ENCODE data around the gene RASL12. TPM values are rescaled to one million over a fixed set of nuclear protein-coding genes. Genes with fewer than 3 reads are reported as not detected.
"Not testable (repeated sequence)": the region's sequence is repeated elsewhere in the genome, so short reads cannot be mapped to it uniquely, and the experiment has no call there.

RASL12 gene
- total RNA-seq, 2 donors from 2014 or later, result 56.3 to 124 TPM

DNA sequence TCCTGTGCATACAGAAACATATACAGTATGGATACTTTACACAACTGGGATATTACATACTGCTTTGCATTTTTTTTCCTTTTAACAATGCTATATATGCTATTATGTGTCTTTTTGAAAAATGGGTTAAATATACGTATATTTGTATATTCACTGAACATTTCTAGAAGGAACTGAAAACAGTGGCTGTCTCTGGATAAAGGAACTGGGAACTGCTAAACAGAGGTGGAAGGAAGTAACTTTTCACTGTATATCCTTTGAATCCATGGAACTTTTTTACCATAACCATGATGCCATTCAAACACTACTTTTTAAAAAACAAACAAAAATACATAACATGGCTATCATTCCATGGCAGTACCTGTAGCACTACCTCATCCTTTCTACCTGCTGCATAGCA is 40.2 kb downstream of the RASL12 start:
- 83% methylated on average over 1 of the region's 1 CpG for WGBS
- intact Hi-C loops (cut with DNase I), result no loop called here
- Histone ChIP-seq H3K4me3 (no peak overlapping the region), H3K9me3 (no peaks in the 10 kb centered on the region), H3K27me3 (replicated peaks; ENCODE audit: insufficient read depth) (no peaks in the 10 kb centered on the region), H3K27ac (no peak overlapping the region), H3K4me1 (replicated peaks) (peaks cover 6% of the 10 kb centered on the region), H3K36me3 (no peaks in the 10 kb centered on the region)
- no peak for TF ChIP-seq POLR2AphosphoS5 (IDR thresholded peaks at IDR 0.05)
- no peak for TF ChIP-seq POLR2A (IDR thresholded peaks at IDR 0.05)
- TF ChIP-seq CTCF (IDR thresholded peaks at IDR 0.05), result no peak
- DNase-seq (ENCODE audit: low spot score), result no peak

- H3K27me3 ChIP-seq (replicated peaks; ENCODE audit: insufficient read depth), result no peaks in the 10 kb centered on the region
- no peak for DNase-seq (ENCODE audit: low spot score)
- TF ChIP-seq CTCF (IDR thresholded peaks at IDR 0.05) (no peak), POLR2A (IDR thresholded peaks at IDR 0.05) (no peak), POLR2AphosphoS5 (IDR thresholded peaks at IDR 0.05) (no peak)
- 89% methylated on average over 6 of the region's 6 CpGs for WGBS
- no peaks in the 10 kb centered on the region for H3K36me3 ChIP-seq
- H3K4me1 ChIP-seq (replicated peaks), result peaks cover 6% of the 10 kb centered on the region
- H3K9me3 ChIP-seq, result no peaks in the 10 kb centered on the region
- intact Hi-C loops (cut with DNase I), result no loop called here
- H3K4me3 ChIP-seq, result no peak overlapping the region
- H3K27ac ChIP-seq, result no peak overlapping the region
These were observed 41.0 kb downstream of the RASL12 start for GRCh38 chr15:65026756-65027155.

DNA sequence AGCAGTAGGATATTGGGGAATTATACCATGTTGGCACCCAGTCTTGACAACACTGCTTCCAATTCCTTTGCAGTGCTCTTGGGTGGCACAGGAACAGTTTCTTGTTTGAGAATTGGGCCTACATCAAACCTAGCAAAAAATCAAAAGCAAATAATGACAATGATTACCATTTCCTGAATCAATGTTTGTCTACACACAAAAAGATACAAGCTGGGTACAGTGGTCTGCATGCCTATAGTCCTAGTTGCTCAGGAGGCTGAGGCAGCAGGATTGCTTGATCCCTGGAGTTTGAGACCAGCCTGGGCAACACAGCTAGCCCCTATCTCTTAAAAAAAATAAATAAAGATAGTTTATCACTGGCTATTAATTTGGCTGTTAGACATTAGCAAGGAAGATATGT is 46.3 kb downstream of the RASL12 start:
- H3K4me3 ChIP-seq, result no peak overlapping the region
- no peaks in the 10 kb centered on the region for H3K36me3 ChIP-seq
- no peaks in the 10 kb centered on the region for H3K9me3 ChIP-seq
- peak overlapping the region in 1 of 2 donors; percentile 23 for H3K27ac ChIP-seq
- no peaks in the 10 kb centered on the region for H3K27me3 ChIP-seq (replicated peaks; ENCODE audit: insufficient read depth)
- intact Hi-C loops (cut with DNase I), result no loop called here
- no peak for TF ChIP-seq CTCF (IDR thresholded peaks at IDR 0.05)
- TF ChIP-seq POLR2AphosphoS5 (IDR thresholded peaks at IDR 0.05), result no peak
- no peak for TF ChIP-seq POLR2A (IDR thresholded peaks at IDR 0.05)
- DNase-seq (ENCODE audit: low spot score), result no peak
- H3K4me1 ChIP-seq (replicated peaks), result no peaks in the 10 kb centered on the region

DNA sequence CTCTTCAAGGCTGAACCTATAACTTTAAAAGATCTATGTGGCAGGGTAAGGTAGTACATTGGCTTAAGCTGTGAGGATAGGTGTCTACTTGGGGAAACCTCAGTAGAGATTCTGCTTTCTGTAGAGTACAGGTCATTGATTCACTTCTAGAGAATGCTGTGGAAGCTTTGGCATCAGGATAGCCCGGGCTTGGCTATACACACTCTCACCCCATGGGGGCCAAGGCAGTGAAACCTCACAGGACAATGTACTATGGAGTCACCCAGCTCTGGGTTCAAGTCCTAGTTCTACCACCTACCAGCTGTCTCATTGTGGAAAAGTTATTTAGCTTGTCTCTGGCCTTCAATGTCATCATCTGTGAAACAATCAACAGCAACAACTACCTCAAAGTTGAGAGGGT is 47.4 kb downstream of the RASL12 start:
- no peaks in the 10 kb centered on the region for H3K9me3 ChIP-seq
- no peaks in the 10 kb centered on the region for H3K27me3 ChIP-seq (replicated peaks; ENCODE audit: insufficient read depth)
- intact Hi-C loops (cut with DNase I), result no loop called here
- WGBS, result 89% methylated on average over 1 of the region's 1 CpG
- no peak overlapping the region for H3K27ac ChIP-seq
- no peaks in the 10 kb centered on the region for H3K4me1 ChIP-seq (replicated peaks)
- H3K36me3 ChIP-seq, result peaks cover 0 to 2% of the 10 kb centered on the region in 2 donors
- DNase-seq (ENCODE audit: low spot score), result no peak
- H3K4me3 ChIP-seq, result no peak overlapping the region
- TF ChIP-seq CTCF (IDR thresholded peaks at IDR 0.05), result no peak
- no peak for TF ChIP-seq POLR2AphosphoS5 (IDR thresholded peaks at IDR 0.05)
- TF ChIP-seq POLR2A (IDR thresholded peaks at IDR 0.05), result no peak

DNA sequence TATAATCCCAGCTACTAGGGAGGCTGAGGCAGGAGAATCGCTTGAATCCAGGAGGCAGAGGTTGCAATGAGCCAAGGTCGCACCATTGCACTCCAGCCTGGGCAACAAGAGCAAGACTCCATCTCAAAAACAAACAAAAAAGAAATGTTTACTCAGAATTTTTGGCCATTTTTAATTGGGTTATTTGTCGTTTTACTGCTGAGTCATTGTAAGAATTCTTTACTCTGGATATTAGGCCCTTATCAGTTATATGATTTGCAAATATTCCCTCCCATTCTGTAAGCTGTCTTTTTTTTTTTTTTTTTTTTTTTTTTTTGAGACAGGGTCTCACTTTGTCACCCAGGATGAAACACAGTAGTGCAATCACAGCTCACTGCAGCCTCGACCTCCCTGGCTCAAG is 56.6 kb downstream of the RASL12 start:
- H3K4me1 ChIP-seq (replicated peaks); H3K4me3 ChIP-seq; H3K27ac ChIP-seq; H3K27me3 ChIP-seq (replicated peaks; ENCODE audit: insufficient read depth); DNase-seq (ENCODE audit: low spot score); H3K9me3 ChIP-seq; H3K36me3 ChIP-seq; intact Hi-C loops (cut with DNase I): not testable (repeated sequence)
- WGBS, result 92% methylated on average over 4 of the region's 4 CpGs

Measured in prostate gland (tissue), 2 donors.